ENCODE measurements around the gene AP3D1.

- peak in 1 of 3 experiments; percentile 26 for TF ChIP-seq CTCF (IDR thresholded peaks at IDR 0.05)
- no peak for TF ChIP-seq POLR2A (IDR thresholded peaks at IDR 0.05)
Measured at GRCh38 chr19:2064788-2065524, 86.4 kb downstream of the AP3D1 start.
